Gastroesophageal sphincter (tissue), 3 donors: ENCODE results near the gene TBCD.
"Not testable (repeated sequence)": the region's sequence is repeated elsewhere in the genome, so short reads cannot be mapped to it uniquely, and the experiment has no call there.

Experiments used
- CTCF ChIP-seq, 4 experiments: fragments of 200-600 bp in 2 of 4; fragments of 450-650 bp in 2 of 4; sonication (generic) in 1 of 4; IDR thresholded peaks; one replicate each; pipeline ENCODE4 v1.5.1; 2017 to 2019; ENCODE audit warnings: antibody characterized with exemption in 4 of 4, mild to moderate bottlenecking in 2 of 4, moderate library complexity in 2 of 4
- EP300 ChIP-seq: sonication (generic); formaldehyde crosslinking; IDR thresholded peaks from one replicate; pipeline ENCODE4 v1.6.1; 2017; ENCODE audit warnings: antibody characterized with exemption, mild to moderate bottlenecking
- POLR2A ChIP-seq, 2 donors: fragments of 450-650 bp; IDR thresholded peaks; one replicate each; pipeline ENCODE4 v1.6.1; 2017; ENCODE audit warnings: antibody characterized with exemption in 2 of 2, mild to moderate bottlenecking in 2 of 2, moderate library complexity in 1 of 2
- POLR2AphosphoS5 ChIP-seq: sonication (generic); formaldehyde crosslinking; IDR thresholded peaks from one replicate; pipeline ENCODE4 v1.6.1; 2017; ENCODE audit warnings: antibody characterized with exemption

- TF ChIP-seq EP300; CTCF (IDR thresholded peaks at IDR 0.05); POLR2AphosphoS5; POLR2A (IDR thresholded peaks at IDR 0.05): not testable (repeated sequence)
Measured at GRCh38 chr17:82989051-82989450, 237.2 kb downstream of the TBCD start.
